GM10847 (cell line): ENCODE results near the gene ANGPTL8.

Source experiments
- POLR2A ChIP-seq: IDR thresholded peaks from 2 replicates; pipeline ENCODE4 v1.6.1; 2011; ENCODE audit not compliant: insufficient read length; ENCODE audit errors: extremely low read depth

ANGPTL8 gene

DNA sequence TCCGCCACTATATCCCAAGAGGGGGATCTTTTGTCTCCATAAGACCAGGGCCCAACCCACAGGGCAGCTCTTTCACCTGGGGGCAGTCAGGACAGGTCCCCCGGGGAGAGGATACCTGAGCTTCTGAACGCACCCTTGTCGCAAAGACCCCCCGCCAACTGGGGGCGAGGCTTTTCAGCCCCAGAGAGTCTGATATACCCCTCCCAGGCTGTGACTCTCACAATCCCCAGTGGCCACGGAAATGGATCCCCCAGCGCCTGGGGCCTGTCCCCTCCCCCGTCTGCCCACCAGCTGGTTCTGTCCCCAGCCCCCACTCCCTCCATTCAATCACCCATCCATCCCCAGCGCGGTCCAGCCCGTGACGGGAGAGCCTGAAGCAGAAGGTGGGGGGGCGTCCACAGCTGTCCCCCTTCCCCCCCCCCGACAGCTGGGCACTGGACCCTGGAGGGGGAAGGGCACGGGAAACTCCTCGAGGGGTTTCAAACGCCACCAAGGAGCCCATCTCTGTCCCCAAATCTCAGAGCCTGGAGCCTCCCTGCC, 22.1 kb downstream of the ANGPTL8 start:
- TF ChIP-seq POLR2A = no peak

DNA sequence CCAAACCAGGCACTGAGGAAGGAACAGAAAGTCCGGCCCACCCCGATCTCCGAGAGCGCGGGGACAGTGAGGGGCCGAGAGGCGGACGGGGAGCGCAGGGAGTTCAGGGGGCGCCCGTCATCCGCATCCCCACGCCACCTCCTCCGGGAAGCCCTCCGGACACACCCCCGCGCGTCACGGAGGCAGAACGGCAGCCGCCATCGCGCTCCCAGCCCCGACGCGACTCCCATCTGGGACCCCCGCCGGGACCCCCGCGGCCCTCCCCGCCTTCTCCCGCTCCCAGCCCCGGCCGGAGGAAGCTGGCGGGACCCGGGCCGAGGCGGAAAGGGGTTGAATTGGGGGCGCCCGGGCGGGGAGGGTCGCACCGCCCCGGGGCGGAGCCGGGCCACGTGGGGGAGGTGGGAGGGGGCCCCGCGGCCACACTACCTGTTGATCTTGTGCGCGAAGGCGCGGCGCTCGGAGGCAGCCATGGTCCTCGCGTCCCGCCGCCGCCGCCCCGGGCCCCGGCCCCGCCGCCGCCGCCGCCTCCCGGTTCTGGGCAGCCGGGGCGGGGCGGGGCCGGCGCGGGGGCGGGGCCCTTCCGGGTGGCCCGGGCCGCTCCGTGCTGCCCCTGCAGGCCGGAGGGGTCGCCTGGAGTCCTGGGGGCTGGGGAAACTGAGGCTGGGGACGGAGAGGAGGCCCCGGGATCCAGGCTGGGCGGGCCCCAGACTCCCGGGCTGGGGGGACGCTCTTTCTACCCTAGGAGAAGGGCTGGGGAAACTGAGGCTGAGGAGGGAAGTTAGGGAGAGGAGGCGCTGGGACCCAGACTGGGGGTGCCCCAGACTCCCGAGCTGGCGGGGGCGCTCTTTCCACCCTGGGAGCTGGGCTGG, 22.8 kb downstream of the ANGPTL8 start, which contains the start of gene DOCK6:
DOCK6 (minus strand) TSS at position 554 of the 869 bp plus-strand sequence; CDS start at position 470, 84 bp downstream.
- TF ChIP-seq POLR2A = no peak

DNA sequence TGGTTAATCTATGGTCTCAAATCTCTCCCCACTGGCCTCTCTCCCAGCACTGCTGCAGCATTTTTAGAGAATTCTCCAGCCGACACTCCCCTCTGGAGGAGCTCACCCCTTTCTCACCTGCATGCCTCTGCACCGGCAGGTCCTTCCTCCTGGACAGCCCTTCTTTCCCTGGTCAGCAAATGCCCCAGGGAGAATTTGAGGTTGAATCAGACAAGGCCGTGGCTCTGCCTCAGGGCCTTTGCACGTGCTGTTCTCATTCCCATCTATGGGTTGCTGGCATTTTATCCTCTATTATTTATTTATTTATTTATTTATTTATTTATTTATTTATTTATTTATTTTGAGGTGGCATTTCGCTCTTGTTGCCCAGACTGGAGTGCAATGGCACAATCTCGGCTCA, 24.3 kb downstream of the ANGPTL8 start:
- TF ChIP-seq POLR2A = no peak

DNA sequence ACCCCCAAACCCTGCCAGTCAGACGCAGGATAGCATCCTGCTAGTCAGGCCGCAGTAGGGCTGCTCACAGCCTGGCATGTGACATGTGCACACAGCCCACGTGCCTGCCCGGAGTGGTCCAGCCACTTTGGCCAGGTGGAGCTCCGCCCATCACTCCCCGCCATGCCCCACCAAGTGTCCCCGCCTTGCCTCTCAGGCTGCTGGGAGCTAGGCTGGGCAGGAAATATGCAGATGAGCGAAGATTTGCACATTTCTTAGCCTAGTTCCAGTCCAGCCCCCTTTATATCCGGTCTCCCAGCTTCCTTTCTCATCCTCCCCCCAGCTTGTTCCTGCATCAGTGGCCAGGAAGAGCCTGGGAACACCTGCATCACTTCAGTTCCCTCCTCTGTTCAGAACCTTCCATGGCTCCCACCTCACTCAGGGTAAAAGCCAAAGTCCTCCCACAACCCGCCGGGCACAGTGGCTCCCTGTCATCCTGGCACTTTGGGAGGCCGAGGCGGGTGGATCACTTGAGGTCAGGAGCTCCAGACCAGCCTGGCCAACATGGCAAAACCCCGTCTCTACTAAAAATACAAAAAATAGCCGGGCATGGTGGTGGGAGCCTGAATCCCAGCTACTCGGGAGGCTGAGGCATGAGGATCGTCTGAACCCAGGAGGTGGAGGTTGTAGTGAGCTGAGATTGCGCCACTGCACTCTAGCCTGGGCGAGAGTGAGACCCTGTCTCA, 25.2 kb downstream of the ANGPTL8 start:
- TF ChIP-seq POLR2A = no peak

DNA sequence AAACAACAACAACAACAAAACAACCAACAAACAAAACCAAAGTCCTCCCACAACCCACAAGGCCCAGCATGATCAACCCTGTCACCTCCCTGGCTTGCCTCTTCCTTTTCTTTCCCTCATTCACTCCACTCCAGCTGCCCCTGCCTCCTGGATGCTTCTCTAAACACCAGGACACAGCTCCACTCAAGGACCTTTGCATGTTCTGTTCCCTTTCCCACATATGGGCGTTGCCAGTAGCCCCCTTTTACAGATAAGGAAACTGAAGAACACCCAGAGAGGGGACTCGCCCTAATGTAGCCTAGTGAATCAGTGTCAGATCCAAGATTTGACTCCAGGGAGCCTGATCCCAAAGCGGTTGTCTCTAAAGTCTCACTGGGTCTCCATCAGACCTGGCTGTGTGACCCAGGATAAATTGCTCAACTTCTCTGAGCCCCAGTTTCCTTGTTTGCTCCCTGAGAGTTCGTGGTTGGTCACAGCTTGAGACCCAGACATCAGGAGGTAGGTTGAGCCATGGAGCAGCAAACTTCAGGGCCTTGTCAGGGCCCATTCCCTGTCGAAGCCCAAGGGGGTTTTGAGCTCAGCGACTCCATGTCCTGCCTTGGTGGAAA, 25.9 kb downstream of the ANGPTL8 start:
- no peak for TF ChIP-seq POLR2A

DNA sequence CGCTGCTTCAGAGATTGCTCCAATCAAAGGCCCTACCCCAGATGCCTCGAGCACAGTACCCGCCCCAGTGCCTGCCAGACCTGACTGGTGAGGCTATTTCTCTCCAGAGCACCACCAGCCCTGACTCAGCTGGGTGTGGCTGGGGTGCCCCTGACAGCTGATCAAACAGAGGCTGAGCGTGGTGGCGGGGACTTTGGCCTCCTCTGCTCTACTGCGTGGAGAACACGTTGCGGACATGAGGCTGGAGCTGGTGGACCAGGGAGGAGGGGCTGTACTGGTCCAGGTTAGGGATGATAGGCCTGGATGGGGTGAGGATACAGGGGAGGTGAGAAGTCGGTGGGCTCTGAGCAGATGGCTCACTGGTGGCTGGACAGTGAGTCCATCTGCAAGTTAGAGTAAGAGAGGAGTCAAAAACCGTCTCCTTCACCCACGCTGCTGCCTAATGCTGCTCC, 26.4 kb downstream of the ANGPTL8 start:
- TF ChIP-seq POLR2A = no peak

DNA sequence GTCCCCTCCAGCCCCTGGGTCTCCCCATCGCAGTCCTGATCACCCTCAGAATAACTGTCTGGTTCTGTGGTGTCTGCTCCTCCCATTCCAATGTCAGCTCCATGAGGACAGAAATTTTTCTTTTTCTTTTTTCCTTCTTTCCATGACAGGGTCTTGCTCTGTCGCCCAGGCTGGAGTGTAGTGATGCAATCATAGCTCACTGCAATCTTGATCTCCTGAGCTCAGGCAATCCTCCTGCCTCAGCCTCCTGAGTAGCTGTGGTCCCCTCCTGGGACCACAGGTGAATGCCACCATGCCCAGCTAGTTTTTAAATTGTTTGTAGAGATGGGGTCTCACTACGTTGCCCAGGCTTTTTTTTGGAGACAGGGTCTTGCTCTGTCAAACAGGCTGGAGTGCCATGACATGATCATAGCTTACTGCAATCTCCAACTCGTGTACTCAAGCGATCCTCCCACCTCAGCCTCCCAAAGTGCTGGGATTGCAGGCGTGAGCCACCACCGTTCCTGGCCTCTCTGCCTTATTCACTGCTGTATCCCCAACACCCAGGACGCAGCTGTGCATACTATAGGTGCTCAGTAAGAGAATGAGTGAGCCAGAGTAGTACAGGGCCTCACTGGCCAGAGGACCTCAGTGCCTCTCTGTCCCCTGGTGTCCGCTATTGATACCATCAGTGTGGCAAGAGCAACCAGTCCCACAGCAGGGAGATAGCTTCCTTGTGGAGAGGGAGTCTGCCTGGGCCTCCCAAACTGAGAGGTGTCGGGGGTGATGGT, 28.1 kb downstream of the ANGPTL8 start:
- no peak for TF ChIP-seq POLR2A

DNA sequence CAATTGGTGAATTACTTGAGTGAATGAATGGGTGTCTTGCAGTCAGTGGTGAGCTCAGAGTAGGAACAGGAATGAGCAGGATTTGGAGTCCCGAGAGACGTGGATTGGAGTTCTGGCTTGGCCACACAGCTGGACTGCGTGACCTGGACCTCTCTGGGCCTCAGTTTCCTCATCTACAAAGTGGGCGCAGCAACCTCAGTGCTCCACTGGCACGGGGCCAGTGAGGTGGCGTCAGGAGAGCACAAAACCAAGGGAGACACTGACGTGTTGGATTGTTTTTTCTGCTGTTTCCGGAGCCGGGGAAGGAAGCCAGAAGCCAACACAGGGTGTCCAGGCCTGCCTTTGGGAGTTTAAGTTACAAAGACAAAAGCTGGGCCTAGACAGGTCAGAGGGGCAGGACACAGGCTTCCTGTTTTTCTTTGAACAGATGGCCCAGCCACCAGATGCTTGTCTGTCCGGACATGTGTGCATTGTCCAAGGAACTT, 29.4 kb downstream of the ANGPTL8 start:
- no peak for TF ChIP-seq POLR2A

DNA sequence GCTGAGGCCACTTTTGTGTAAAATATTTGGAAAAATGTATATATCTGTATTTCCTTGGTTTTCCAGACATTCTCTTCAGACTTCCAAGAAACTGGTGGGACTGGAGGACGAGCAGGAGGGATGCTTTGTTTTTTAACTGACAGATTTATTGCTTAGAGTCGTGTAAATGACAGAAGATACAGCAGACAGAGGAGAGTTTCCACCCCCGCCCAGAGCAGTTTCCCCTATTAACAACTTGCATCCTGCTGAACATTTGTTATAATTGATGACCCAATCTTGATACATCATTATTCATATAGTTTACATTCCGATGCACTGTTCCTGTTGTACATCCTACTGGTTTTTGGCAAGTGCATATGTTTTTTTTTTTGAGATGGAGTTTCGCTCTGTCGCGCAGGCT, 30.0 kb downstream of the ANGPTL8 start:
- TF ChIP-seq POLR2A = no peak

DNA sequence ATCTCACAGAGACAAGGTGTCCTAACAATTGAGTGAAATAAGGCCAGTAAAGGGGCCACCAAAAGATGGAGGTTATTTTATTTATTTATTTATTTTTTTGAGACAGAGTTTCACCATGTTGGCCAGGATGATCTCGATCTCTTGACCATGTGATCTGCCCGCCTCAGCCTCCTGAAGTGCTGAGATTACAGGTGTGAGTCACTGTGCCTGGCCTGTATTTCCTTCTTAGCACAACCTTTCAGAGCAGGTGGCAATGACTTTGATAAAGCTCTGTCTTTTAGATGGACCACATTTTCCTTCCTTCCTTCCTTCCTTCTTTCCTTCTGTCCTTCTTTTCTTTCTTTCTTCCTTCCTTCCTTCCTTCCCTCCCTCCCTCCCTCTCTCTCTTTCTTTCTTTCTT, 33.9 kb downstream of the ANGPTL8 start:
- TF ChIP-seq POLR2A = no peak

DNA sequence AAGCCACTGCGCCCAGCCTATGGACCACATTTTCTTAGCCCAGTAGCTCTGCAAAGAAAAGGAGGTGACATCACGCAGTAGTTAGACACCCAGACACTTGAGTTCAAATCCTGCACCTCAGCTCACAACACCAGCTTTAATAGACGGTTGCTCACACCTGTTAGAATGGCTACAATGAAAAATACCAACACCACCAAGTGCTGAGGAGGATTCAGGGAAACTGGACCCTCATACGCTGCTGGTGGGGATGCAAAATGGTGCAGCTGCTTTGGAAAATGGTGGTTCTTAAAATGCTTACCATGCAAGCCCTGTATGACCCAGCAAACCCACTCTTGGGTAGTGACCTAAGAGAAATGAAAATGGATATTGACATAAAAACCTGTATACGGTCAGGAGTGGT, 34.6 kb downstream of the ANGPTL8 start:
- no peak for TF ChIP-seq POLR2A

DNA sequence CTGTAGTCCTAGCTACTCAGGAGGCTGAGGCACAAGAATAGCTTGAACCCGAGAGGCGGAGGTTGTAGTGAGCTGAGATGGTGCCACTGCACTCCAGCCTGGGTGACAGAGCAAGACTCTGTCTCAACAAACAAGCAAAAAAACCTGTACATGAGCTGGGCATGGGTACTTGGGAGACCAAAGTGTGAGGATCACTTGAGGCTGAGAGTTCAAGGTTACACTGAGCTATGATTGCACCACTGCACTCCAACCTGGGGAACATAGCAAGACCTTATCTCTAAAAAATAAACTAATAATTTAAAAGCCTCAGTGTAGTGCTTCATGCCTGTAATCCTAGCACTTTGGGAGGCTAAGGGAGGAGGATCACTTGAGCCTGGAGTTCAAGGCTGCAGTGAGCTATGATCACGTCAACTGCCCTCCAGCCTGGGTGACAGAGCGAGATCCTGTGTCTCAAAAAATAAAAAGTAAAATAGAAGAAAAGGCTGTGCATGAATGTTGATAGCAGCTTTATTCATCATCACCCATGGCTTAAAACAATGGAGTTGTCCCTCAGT, 35.2 kb downstream of the ANGPTL8 start:
- TF ChIP-seq POLR2A = no peak

DNA sequence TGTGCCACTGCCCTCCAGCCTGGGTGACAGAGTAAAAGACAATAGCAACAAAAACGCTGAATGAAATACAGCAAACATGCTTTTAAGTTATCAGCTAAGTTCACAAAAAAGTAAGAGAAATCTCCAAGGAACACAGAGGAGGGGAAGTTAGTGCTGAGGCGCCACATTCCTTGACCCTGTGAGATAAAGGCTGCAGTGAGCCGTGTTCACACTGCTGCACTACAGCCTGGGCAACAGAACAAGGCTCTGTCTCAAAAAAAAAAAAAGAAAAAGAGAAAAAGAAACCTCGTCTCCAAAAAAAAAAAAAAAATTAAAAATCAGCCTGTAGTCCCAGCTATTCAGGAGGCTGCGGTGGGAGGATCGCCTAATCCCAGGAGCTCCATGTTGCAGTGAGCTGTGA, 39.3 kb downstream of the ANGPTL8 start:
- no peak for TF ChIP-seq POLR2A

DNA sequence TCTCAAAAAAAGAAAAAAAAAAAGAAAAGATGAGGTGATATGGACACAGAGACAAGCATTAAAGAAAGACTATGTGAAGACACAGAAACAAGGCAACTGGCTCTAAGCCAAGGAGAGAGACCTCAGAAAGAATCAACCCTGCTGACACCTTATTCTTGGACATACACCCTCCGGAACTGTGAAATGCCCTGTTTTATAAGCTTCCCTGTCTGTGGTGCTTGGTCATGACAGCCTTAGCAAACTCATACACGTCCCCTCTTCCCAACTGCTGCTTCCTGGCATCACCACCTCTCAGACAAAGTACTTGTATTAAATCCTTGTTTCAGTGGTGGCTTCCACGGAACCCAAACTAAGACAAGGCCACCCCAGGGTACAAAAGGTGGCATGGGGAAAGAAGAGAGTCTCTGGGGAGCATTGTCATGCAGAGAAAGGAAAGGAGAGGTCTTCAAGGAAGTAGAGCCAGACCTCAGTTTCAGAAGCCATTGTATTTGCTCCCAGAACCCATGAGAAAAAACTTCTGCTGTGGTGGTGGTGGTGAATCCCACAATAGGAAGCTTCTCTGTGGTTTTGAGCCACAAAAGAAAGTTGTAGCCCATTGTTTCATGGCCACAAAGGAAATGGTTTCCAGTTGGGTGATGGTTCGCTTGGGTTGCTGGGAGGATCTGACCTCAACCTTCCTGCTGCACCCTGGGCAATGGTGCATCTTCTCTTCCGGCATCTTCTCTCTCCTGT, 40.3 kb downstream of the ANGPTL8 start:
- TF ChIP-seq POLR2A = no peak
